GM12878 (cell line): ENCODE data around the gene UBE3B.

Source experiments
- KDM1A ChIP-seq: fragments of 200-600 bp; sonication (generic); IDR thresholded peaks from 2 replicates; pipeline ENCODE4 v1.6.1; 2016; ENCODE audit warnings: borderline replicate concordance
- ZZZ3 ChIP-seq: IDR thresholded peaks from 2 replicates; pipeline ENCODE4 v1.6.1; 2011; ENCODE audit warnings: low read depth; ENCODE audit not compliant: control insufficient read depth, insufficient read length

DNA sequence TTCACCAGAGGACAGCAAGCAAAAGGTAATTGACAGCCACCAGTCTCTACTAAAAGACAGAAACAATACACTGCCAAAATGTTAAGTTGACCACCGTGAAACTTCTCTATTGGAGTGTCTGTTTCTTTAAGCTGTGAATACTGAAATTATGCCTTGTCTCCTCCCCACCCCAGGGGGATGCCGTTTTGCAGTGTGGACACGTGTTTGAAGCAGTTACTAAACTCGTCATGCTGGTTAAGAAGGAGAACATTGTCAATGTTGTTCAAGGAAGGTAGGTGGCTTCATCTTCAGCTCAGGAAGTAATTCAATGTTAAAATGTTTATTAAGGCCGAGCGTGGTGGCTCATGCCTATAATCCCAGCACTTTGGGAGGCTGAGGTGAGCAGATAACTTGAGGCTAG is 33.2 kb upstream of the UBE3B start:
- TF ChIP-seq ZZZ3 (no peak), KDM1A (no peak)
